IMR-90 (cell line): ENCODE measurements around the gene ITPR2.

Experiments used
- BHLHE40 ChIP-seq: fragments of 150-350 bp; IDR thresholded peaks from 2 replicates; pipeline ENCODE4 v1.6.1; 2016; ENCODE audit warnings: mild to moderate bottlenecking, low read depth, low read length
- MXI1 ChIP-seq: IDR thresholded peaks from 2 replicates; pipeline ENCODE4 v1.6.1; 2012; ENCODE audit warnings: low read depth, mild to moderate bottlenecking, low read length, moderate library complexity, borderline replicate concordance
- POLR2A ChIP-seq: IDR thresholded peaks from 2 replicates; pipeline ENCODE4 v1.6.1; 2012; ENCODE audit warnings: mild to moderate bottlenecking, low read depth, low read length
- RCOR1 ChIP-seq: IDR thresholded peaks from 2 replicates; pipeline ENCODE4 v1.6.1; 2012; ENCODE audit warnings: mild to moderate bottlenecking, low read length, improper control_type of control experiment; ENCODE audit not compliant: insufficient replicate concordance
- RFX5 ChIP-seq: IDR thresholded peaks from 2 replicates; pipeline ENCODE4 v1.8.0; 2012; ENCODE audit warnings: low read depth, mild to moderate bottlenecking, low read length, moderate library complexity
- SMC3 ChIP-seq: fragments of 150-350 bp; IDR thresholded peaks from 2 replicates; pipeline ENCODE4 v1.6.1; 2016; ENCODE audit warnings: low read depth, mild to moderate bottlenecking, antibody characterized with exemption, low read length, moderate library complexity
- TF ChIP-seq, protein P1 (sequence below): conservative IDR thresholded peaks from 2 replicates; pipeline ENCODE4 v1.5.1; 2012; ENCODE audit warnings: mild to moderate bottlenecking, low read depth, low read length, improper control_type of control experiment

DNA sequence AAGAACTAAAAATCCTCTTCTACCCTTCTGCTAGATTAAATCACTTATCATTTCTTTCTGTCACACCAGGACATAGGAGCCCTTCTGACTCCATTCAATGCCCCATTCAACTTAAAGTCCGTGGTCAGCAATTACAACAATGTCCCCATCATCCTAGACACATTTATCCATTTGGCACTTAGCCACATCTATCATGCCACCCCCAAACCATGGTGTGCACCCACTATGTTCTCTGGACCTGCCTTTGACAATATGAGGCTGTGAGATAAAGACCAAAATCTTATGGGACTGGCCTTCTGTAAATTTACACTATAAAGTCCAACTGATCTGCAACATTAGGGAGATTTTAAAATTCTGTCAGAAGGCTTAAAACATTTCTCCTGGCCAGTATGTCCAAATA is 533.2 kb downstream of the ITPR2 start:
- TF ChIP-seq, protein P1, sequence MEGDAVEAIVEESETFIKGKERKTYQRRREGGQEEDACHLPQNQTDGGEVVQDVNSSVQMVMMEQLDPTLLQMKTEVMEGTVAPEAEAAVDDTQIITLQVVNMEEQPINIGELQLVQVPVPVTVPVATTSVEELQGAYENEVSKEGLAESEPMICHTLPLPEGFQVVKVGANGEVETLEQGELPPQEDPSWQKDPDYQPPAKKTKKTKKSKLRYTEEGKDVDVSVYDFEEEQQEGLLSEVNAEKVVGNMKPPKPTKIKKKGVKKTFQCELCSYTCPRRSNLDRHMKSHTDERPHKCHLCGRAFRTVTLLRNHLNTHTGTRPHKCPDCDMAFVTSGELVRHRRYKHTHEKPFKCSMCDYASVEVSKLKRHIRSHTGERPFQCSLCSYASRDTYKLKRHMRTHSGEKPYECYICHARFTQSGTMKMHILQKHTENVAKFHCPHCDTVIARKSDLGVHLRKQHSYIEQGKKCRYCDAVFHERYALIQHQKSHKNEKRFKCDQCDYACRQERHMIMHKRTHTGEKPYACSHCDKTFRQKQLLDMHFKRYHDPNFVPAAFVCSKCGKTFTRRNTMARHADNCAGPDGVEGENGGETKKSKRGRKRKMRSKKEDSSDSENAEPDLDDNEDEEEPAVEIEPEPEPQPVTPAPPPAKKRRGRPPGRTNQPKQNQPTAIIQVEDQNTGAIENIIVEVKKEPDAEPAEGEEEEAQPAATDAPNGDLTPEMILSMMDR, result no peak
- TF ChIP-seq RFX5 (no peak), SMC3 (no peak), RCOR1 (no peak), POLR2A (no peak), MXI1 (no peak), BHLHE40 (no peak)
